GM19438 (cell line): ENCODE data around the gene CCDC142.
"Not testable (repeated sequence)": the region's sequence is repeated elsewhere in the genome, so short reads cannot be mapped to it uniquely, and the experiment has no call there.

Experiments used
- ATAC-seq: cut with Tn5 transposase; IDR thresholded peaks from one replicate; pipeline ENCODE4 v1.9.1; 2021; ENCODE audit warnings: low read depth; ENCODE audit not compliant: unreplicated experiment

CCDC142 gene

GRCh38 chr2:74500578-74500946 lies 17.8 kb upstream of the CCDC142 start:
- ATAC-seq, result no peak

- ATAC-seq, result no peak
These were observed 17.3 kb upstream of the CCDC142 start for GRCh38 chr2:74499940-74500577.

- ATAC-seq, result no peak
These were observed 16.6 kb upstream of the CCDC142 start, which contains the start of gene LBX2 for GRCh38 chr2:74499267-74499939. LBX2 (minus strand) TSS chr2:74499603; CDS start chr2:74499537, 66 bp downstream.

- ATAC-seq, result no peak
These were observed 15.9 kb upstream of the CCDC142 start for GRCh38 chr2:74498500-74499266.

GRCh38 chr2:74497777-74498499 lies 15.1 kb upstream of the CCDC142 start:
- no peak for ATAC-seq

GRCh38 chr2:74496997-74497776 lies 14.4 kb upstream of the CCDC142 start:
- ATAC-seq, result no peak

GRCh38 chr2:74495440-74495839 lies 12.6 kb upstream of the CCDC142 start:
- ATAC-seq, result no peak

- no peak for ATAC-seq
These were observed 10.7 kb upstream of the CCDC142 start for GRCh38 chr2:74493546-74493945.

GRCh38 chr2:74491648-74492544 lies 9.1 kb upstream of the CCDC142 start:
- no peak for ATAC-seq

GRCh38 chr2:74489906-74490305 lies 7.1 kb upstream of the CCDC142 start:
- ATAC-seq, result no peak

GRCh38 chr2:74488643-74489481 lies 6.1 kb upstream of the CCDC142 start:
- no peak for ATAC-seq

GRCh38 chr2:74486141-74486540 lies 3.3 kb upstream of the CCDC142 start:
- ATAC-seq, result no peak

GRCh38 chr2:74483675-74484164 lies 922 bp upstream of the CCDC142 start:
- ATAC-seq, result not testable (repeated sequence)

GRCh38 chr2:74481961-74482800 lies 617 bp downstream of the CCDC142 start:
- ATAC-seq, result peak; percentile 35

- no peak for ATAC-seq
These were observed 1.4 kb downstream of the CCDC142 start for GRCh38 chr2:74481431-74481830.

- no peak for ATAC-seq
These were observed 7.9 kb downstream of the CCDC142 start for GRCh38 chr2:74474899-74475298.

- ATAC-seq, result no peak
These were observed 8.3 kb downstream of the CCDC142 start for GRCh38 chr2:74474481-74474880.
